Type B pancreatic cell (in vitro differentiated cells): ENCODE measurements around the gene FAM171A1. TPM values are rescaled to one million over a fixed set of nuclear protein-coding genes. Genes with fewer than 3 reads are reported as not detected.

Source experiments
- DNase-seq: peaks from one replicate; pipeline ENCODE4 v3.0.0; 2021; ENCODE audit warnings: mixed read lengths; ENCODE audit not compliant: unreplicated experiment; ENCODE audit errors: extremely low spot score
- H3K27ac Mint-ChIP-seq: 2 replicates; pipeline ENCODE4 v1.8.0; 2021; ENCODE audit warnings: mild to moderate bottlenecking, mixed read lengths
- H3K27me3 Mint-ChIP-seq: 2 replicates; pipeline ENCODE4 v1.8.0; 2021; ENCODE audit warnings: mixed read lengths
- H3K36me3 Mint-ChIP-seq: 2 replicates; pipeline ENCODE4 v1.8.0; 2021; ENCODE audit warnings: mixed read lengths
- H3K4me1 Mint-ChIP-seq: one replicate; pipeline ENCODE4 v1.8.0; 2021; ENCODE audit warnings: mixed read lengths; ENCODE audit not compliant: unreplicated experiment
- H3K4me3 Mint-ChIP-seq: 2 replicates; pipeline ENCODE4 v1.8.0; 2021; ENCODE audit warnings: mild to moderate bottlenecking, mixed read lengths
- H3K9me3 Mint-ChIP-seq: 2 replicates; pipeline ENCODE4 v1.8.0; 2021; ENCODE audit warnings: mixed read lengths
- CTCF ChIP-seq: fragments of 200-600 bp; sonication (generic); conservative IDR thresholded peaks from 2 replicates; pipeline ENCODE4 v1.5.0; 2021; ENCODE audit warnings: antibody characterized with exemption, mild to moderate bottlenecking
- total RNA-seq: library from RNA; stranded (reverse); gene quantifications from 2 replicates; pipeline ENCODE4 v1.2.1, GENCODE V29; 2021; ENCODE audit warnings: low replicate concordance

The FAM171A1 gene
- total RNA-seq, 1 donor from 2014 or later: 49.3 TPM

GRCh38 chr10:15200626-15201025 lies 170.5 kb downstream of the FAM171A1 start:
- no peak for DNase-seq
- Mint-ChIP-seq H3K4me1 (peaks cover 36% of the 10 kb centered on the region), H3K36me3 (peaks cover 1% of the 10 kb centered on the region), H3K9me3 (no peaks in the 10 kb centered on the region), H3K27me3 (no peaks in the 10 kb centered on the region), H3K27ac (peak overlapping the region; percentile 75), H3K4me3 (no peak overlapping the region)
- TF ChIP-seq CTCF: no peak

DNA sequence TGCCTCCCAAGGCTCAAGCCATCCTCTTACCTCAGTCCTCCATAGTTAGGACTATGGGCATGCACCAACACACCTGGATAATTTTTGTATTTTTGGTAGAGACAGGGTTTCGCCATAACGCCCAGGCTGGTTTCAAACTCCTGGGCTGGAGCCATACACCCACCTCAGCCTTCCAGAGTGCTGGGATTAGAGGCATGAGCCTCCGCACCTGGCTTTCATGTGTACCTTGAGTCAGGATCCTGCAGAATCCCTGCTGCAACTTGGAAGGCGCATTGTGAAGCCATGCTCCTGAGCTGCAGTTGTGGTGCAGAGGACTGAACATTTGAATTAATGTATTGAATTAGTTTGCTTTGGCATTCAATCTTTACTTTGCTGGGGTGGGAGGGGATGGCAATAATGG lies 173.2 kb downstream of the FAM171A1 start:
- Mint-ChIP-seq H3K27me3 (no peaks in the 10 kb centered on the region), H3K4me3 (no peak overlapping the region), H3K36me3 (no peaks in the 10 kb centered on the region), H3K9me3 (no peaks in the 10 kb centered on the region), H3K4me1 (peaks cover 24% of the 10 kb centered on the region), H3K27ac (no peak overlapping the region)
- DNase-seq: no peak
- TF ChIP-seq CTCF: no peak

- Mint-ChIP-seq H3K4me1 (peaks cover 22% of the 10 kb centered on the region), H3K36me3 (no peaks in the 10 kb centered on the region), H3K4me3 (no peak overlapping the region), H3K27ac (no peak overlapping the region), H3K9me3 (no peaks in the 10 kb centered on the region), H3K27me3 (no peaks in the 10 kb centered on the region)
- no peak for DNase-seq
- no peak for TF ChIP-seq CTCF
Observed at GRCh38 chr10:15197276-15197675, 173.8 kb downstream of the FAM171A1 start.

- H3K4me3 Mint-ChIP-seq: peak overlapping the region; percentile 27
- DNase-seq: no peak
- no peak overlapping the region for H3K27ac Mint-ChIP-seq
- no peaks in the 10 kb centered on the region for H3K27me3 Mint-ChIP-seq
- TF ChIP-seq CTCF: no peak
- peaks cover 15% of the 10 kb centered on the region for H3K4me1 Mint-ChIP-seq
- H3K9me3 Mint-ChIP-seq: no peaks in the 10 kb centered on the region
- H3K36me3 Mint-ChIP-seq: no peaks in the 10 kb centered on the region
Observed at GRCh38 chr10:15196021-15196834, 174.9 kb downstream of the FAM171A1 start.

GRCh38 chr10:15189133-15189885 lies 181.8 kb downstream of the FAM171A1 start:
- Mint-ChIP-seq H3K4me3 (no peak overlapping the region), H3K27ac (no peak overlapping the region), H3K36me3 (no peaks in the 10 kb centered on the region), H3K4me1 (no peaks in the 10 kb centered on the region), H3K9me3 (no peaks in the 10 kb centered on the region), H3K27me3 (no peaks in the 10 kb centered on the region)
- TF ChIP-seq CTCF: no peak
- no peak for DNase-seq
